Measurements from ENCODE around the gene MYZAP.
A peak's percentile ranks its signal among the peaks of the same experiment; 100 is the strongest.

The MYZAP gene

GRCh38 chr15:57591822-57592367, at the start of gene MYZAP:
TSS of gene MYZAP (plus strand) at chr15:57591904. CDS start at chr15:57592035, 131 bp downstream.
- peak; percentile 4 for DNase-seq

- no peak for DNase-seq
Observed at GRCh38 chr15:57542505-57542817, 49.2 kb upstream of the MYZAP start.

GRCh38 chr15:57544848-57545480, 46.7 kb upstream of the MYZAP start:
- DNase-seq: no peak

- DNase-seq: no peak
Observed at GRCh38 chr15:57545995-57546394, 45.7 kb upstream of the MYZAP start.

GRCh38 chr15:57547243-57547755, 44.4 kb upstream of the MYZAP start:
- no peak for DNase-seq

- DNase-seq: no peak
Observed at GRCh38 chr15:57548351-57548750, 43.4 kb upstream of the MYZAP start.

- DNase-seq: no peak
Observed at GRCh38 chr15:57548835-57549234, 42.9 kb upstream of the MYZAP start.

- DNase-seq: no peak
Observed at GRCh38 chr15:57549935-57550334, 41.8 kb upstream of the MYZAP start.

GRCh38 chr15:57550640-57551039, 41.1 kb upstream of the MYZAP start:
- no peak for DNase-seq

- no peak for DNase-seq
Observed at GRCh38 chr15:57551715-57552677, 39.7 kb upstream of the MYZAP start.

- no peak for DNase-seq
Observed at GRCh38 chr15:57552678-57553334, 38.9 kb upstream of the MYZAP start.

GRCh38 chr15:57553526-57553925, 38.2 kb upstream of the MYZAP start:
- DNase-seq: no peak

GRCh38 chr15:57554063-57554811, 37.5 kb upstream of the MYZAP start:
- no peak for DNase-seq

GRCh38 chr15:57554812-57555179, 36.9 kb upstream of the MYZAP start:
- DNase-seq: no peak

- DNase-seq: no peak
Observed at GRCh38 chr15:57555270-57555669, 36.4 kb upstream of the MYZAP start.

GRCh38 chr15:57556040-57556439, 35.7 kb upstream of the MYZAP start:
- DNase-seq: no peak

GRCh38 chr15:57557267-57557666, 34.4 kb upstream of the MYZAP start:
- DNase-seq: no peak

- no peak for DNase-seq
Observed at GRCh38 chr15:57557810-57558209, 33.9 kb upstream of the MYZAP start.

- peak; percentile 54 for DNase-seq
Observed at GRCh38 chr15:57559875-57560274, 31.8 kb upstream of the MYZAP start.

- DNase-seq: peak; percentile 45
Observed at GRCh38 chr15:57561041-57561711, 30.5 kb upstream of the MYZAP start.

- no peak for DNase-seq
Observed at GRCh38 chr15:57562196-57562769, 29.4 kb upstream of the MYZAP start.

- DNase-seq: no peak
Observed at GRCh38 chr15:57563416-57563815, 28.3 kb upstream of the MYZAP start.

All from stimulated activated naive CD4-positive, alpha-beta T cell treated with Interleukin-2 at 50 U/mL for 16 hours (primary cell).